Mesothelial cell of epicardium (in vitro differentiated cells): ENCODE measurements around the gene ZXDC. TPM values are rescaled to one million over a fixed set of nuclear protein-coding genes. Genes with fewer than 3 reads are reported as not detected.

Source experiments
- DNase-seq, 2 experiments: peaks; one replicate each; pipeline ENCODE4 v3.0.0; 2021; ENCODE audit warnings: low spot score in 2 of 2; ENCODE audit not compliant: unreplicated experiment in 2 of 2
- H3K27ac Mint-ChIP-seq: 2 replicates; pipeline ENCODE4 v1.8.0; 2021; ENCODE audit warnings: mixed read lengths
- H3K27me3 Mint-ChIP-seq: 2 replicates; pipeline ENCODE4 v1.8.0; 2021; ENCODE audit warnings: low read depth, mixed read lengths
- H3K36me3 Mint-ChIP-seq: 2 replicates; pipeline ENCODE4 v1.8.0; 2021; ENCODE audit warnings: mixed read lengths
- H3K4me1 Mint-ChIP-seq: 2 replicates; pipeline ENCODE4 v1.8.0; 2021; ENCODE audit warnings: mixed read lengths
- H3K4me3 Mint-ChIP-seq: 2 replicates; pipeline ENCODE4 v1.8.0; 2021; ENCODE audit warnings: mild to moderate bottlenecking, moderate library complexity, mixed read lengths
- H3K9me3 Mint-ChIP-seq: 2 replicates; pipeline ENCODE4 v1.8.0; 2021; ENCODE audit warnings: mixed read lengths
- total RNA-seq: library from RNA; stranded (reverse); gene quantifications from 3 replicates; pipeline ENCODE4 v1.2.1, GENCODE V29; 2021
- TF ChIP-seq, protein P1 (sequence below): fragments of 200-600 bp; sonication (generic); IDR thresholded peaks from one replicate; pipeline ENCODE4 v1.5.0; 2021; ENCODE audit warnings: antibody characterized with exemption; ENCODE audit not compliant: unreplicated experiment

ZXDC gene
- total RNA-seq, 1 donor from 2014 or later = 34.2 TPM

DNA sequence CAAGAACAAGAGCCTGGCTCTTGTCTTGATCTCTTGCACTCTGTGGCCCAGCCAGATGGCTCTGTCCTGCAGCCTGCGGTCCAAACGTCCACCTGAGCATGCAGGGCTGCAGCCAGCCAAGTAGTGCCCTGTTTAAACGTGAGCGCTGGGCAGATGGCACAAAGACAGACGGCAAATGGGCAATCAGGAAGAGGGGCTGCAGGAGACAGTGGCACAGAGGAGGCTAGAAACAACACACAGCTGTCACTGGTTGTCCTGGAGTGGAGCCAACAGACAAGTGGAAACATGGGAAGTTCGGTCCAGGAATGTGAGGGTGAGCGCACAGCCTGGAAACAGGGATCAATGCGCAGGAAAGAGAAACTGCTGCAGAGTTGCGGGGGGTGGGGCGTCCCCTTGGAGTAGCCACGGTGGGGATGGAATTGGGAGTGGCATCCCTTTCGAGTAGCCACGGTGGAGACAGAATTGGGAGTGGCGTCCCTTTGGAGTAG is 10.7 kb upstream of the ZXDC start:
- TF ChIP-seq, protein P1, sequence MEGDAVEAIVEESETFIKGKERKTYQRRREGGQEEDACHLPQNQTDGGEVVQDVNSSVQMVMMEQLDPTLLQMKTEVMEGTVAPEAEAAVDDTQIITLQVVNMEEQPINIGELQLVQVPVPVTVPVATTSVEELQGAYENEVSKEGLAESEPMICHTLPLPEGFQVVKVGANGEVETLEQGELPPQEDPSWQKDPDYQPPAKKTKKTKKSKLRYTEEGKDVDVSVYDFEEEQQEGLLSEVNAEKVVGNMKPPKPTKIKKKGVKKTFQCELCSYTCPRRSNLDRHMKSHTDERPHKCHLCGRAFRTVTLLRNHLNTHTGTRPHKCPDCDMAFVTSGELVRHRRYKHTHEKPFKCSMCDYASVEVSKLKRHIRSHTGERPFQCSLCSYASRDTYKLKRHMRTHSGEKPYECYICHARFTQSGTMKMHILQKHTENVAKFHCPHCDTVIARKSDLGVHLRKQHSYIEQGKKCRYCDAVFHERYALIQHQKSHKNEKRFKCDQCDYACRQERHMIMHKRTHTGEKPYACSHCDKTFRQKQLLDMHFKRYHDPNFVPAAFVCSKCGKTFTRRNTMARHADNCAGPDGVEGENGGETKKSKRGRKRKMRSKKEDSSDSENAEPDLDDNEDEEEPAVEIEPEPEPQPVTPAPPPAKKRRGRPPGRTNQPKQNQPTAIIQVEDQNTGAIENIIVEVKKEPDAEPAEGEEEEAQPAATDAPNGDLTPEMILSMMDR = no peak
- no peak overlapping the region for H3K27ac Mint-ChIP-seq
- peaks cover 13% of the 10 kb centered on the region for H3K4me1 Mint-ChIP-seq

DNA sequence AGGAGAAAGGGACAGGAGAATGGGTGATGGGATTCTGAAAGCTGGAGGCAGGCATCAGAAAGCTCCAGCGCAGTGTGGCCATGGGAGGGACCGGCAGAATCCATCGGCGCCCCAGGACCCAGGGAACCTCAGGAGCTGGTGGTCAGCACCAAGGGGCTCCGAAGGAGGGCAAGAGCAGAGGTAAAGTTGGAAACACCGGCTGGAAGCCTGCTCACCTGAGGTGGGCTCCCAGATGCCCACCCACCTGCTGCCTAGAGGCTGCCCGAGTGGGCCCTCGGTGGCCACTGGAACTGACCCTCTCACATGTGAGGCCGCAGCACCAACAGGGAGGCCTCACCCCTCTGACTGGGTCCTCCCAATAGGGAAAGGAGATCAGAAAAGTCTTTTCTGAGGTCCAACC is 10.3 kb upstream of the ZXDC start:
- Mint-ChIP-seq H3K27me3 (peaks cover 1% of the 10 kb centered on the region), H3K36me3 (no peaks in the 10 kb centered on the region), H3K9me3 (no peaks in the 10 kb centered on the region), H3K27ac (no peak overlapping the region), H3K4me3 (no peak overlapping the region), H3K4me1 (peaks cover 15% of the 10 kb centered on the region)
- TF ChIP-seq, protein P1 = no peak
- DNase-seq = no peak

More for the DNA sequence above, 10.7 kb upstream of the ZXDC start:
- peaks cover 1% of the 10 kb centered on the region for H3K27me3 Mint-ChIP-seq
- H3K36me3 Mint-ChIP-seq = no peaks in the 10 kb centered on the region
- DNase-seq = no peak
- no peak overlapping the region for H3K4me3 Mint-ChIP-seq
- H3K9me3 Mint-ChIP-seq = no peaks in the 10 kb centered on the region

DNA sequence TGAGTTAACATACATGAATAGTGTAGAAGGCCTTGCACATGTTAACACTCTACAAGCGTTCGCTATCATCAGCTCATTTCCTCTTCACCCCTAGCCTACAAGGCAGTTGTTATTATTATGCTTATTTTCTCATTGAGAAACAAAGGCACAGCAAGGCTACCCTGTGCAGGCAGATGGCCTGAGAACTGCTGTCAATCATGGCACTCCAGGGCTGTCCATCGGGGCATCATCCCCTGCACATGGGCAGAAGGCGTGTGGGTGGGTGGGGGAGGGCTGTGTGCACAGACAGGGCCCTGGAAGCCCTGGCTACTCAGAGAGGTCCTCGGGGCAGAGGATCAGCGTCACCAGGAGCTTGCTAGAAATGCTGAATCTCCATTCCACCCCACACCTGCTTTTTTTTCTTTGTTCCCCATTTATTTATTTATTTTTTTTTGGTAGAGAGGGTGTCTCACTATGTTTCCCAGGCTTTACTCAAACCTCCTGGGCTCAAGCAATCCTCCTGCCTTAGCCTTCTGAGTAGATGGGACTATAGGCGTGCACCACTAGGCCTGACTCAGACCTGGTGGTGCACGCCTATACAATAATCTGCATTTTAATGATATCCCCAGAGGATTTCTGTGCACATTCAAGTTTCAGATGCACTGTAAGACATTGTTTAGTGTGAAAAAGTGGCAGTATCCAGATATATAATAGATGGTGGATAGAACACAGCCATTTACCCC is 9.6 kb upstream of the ZXDC start:
- no peaks in the 10 kb centered on the region for H3K36me3 Mint-ChIP-seq
- peaks cover 1% of the 10 kb centered on the region for H3K27me3 Mint-ChIP-seq
- H3K9me3 Mint-ChIP-seq = no peaks in the 10 kb centered on the region
- peaks cover 15% of the 10 kb centered on the region for H3K4me1 Mint-ChIP-seq
- no peak for DNase-seq
- H3K27ac Mint-ChIP-seq = no peak overlapping the region
- H3K4me3 Mint-ChIP-seq = no peak overlapping the region
- TF ChIP-seq, protein P1 = no peak

DNA sequence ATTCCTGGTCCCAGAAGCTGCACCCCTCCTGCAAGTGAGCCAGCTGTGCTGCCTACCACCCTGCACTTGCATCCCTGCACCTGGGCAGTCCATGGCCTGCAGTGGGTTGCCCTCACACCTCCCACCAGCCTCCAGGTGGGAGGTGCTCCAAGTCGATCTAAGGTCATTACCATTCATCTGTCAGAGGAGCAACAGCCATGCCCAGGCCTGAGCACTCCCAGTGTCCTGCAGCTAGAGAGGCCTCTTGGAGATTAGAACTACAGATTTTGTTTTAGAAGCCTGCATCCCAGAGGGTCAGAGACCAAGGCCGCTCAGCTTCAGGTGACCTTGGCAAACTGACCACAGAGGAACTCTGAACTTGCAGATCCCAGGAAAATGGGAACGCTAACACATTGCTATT is 9.0 kb upstream of the ZXDC start:
- peaks cover 15% of the 10 kb centered on the region for H3K4me1 Mint-ChIP-seq
- H3K36me3 Mint-ChIP-seq = no peaks in the 10 kb centered on the region
- TF ChIP-seq, protein P1 = no peak
- no peak overlapping the region for H3K27ac Mint-ChIP-seq
- no peaks in the 10 kb centered on the region for H3K9me3 Mint-ChIP-seq
- DNase-seq = no peak
- no peak overlapping the region for H3K4me3 Mint-ChIP-seq
- peaks cover 1% of the 10 kb centered on the region for H3K27me3 Mint-ChIP-seq

DNA sequence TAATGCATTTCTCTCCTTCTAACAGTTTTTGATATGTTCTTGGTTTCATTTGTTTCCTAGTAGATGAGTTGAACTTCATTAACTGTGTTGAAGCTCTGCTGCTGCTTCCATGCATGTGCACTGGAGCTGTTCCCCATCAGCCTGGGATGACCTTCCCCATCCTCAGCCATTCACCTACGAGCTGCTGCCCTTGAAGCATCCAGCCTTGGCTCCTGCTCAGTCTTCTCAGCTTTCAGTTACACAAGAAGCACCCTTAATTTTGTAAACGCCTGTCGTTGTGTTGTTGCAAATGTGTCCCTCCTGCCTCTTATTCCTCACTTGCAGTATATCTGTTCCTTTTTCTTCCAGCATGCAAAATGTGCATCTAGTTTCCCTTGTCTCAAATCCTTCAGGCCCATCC is 8.5 kb upstream of the ZXDC start:
- Mint-ChIP-seq H3K4me1 (peaks cover 15% of the 10 kb centered on the region), H3K4me3 (no peak overlapping the region), H3K27me3 (no peaks in the 10 kb centered on the region), H3K27ac (no peak overlapping the region), H3K9me3 (no peaks in the 10 kb centered on the region), H3K36me3 (no peaks in the 10 kb centered on the region)
- TF ChIP-seq, protein P1 = no peak
- DNase-seq = no peak
